ENCODE data around the gene POLR2L. TPM values are rescaled to one million over a fixed set of nuclear protein-coding genes. Genes with fewer than 3 reads are reported as not detected.

POLR2L gene
- total and polyA plus RNA-seq, 7 donors: 34.9 to 198 (median 75.3) TPM

DNA sequence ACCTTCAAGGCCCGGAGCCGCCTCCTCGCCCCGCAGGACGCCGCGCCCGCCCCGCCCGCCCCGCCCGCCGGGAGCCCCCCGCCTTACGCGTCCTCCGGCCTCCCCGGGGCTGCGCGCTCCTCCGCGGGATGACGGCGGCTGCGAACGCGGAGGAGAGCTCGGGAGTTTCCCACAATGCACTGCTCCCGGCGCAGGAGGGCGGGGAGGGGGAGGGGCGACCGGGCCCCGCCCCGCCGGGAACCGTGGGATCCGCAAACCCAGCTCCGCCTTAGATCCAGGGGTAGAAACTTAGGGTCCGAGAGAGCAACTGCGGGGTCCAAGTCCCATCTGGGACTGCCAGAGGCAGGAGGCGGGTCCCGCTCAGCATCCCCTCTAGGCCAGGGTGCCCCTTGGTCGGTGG lies 52.4 kb downstream of the POLR2L start, which contains the start of gene CEND1:
Gene CEND1 (minus strand): TSS at position 148 of the 400 bp plus-strand sequence. CDS start 1,514 bp downstream, outside the sequence.
- Histone ChIP-seq H3K4me1 (peaks cover 0 to 12% (median 9%) of the 10 kb centered on the region in 4 donors), H3K27me3 (peaks cover 18 to 46% (median 22%) of the 10 kb centered on the region in 3 donors), H3K36me3 (peaks cover 0 to 12% (median 2%) of the 10 kb centered on the region in 4 donors), H3K27ac (no peak within 1 kb of the TSS), H3K4me3 (no peak within 1 kb of the TSS), H3K9me3 (no peaks in the 10 kb centered on the region)
- TF ChIP-seq POLR2AphosphoS5 (IDR thresholded peaks at IDR 0.05): no peak
- TF ChIP-seq POLR2A (IDR thresholded peaks at IDR 0.05): no peak
- TF ChIP-seq, protein P1, sequence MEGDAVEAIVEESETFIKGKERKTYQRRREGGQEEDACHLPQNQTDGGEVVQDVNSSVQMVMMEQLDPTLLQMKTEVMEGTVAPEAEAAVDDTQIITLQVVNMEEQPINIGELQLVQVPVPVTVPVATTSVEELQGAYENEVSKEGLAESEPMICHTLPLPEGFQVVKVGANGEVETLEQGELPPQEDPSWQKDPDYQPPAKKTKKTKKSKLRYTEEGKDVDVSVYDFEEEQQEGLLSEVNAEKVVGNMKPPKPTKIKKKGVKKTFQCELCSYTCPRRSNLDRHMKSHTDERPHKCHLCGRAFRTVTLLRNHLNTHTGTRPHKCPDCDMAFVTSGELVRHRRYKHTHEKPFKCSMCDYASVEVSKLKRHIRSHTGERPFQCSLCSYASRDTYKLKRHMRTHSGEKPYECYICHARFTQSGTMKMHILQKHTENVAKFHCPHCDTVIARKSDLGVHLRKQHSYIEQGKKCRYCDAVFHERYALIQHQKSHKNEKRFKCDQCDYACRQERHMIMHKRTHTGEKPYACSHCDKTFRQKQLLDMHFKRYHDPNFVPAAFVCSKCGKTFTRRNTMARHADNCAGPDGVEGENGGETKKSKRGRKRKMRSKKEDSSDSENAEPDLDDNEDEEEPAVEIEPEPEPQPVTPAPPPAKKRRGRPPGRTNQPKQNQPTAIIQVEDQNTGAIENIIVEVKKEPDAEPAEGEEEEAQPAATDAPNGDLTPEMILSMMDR (IDR thresholded peaks at IDR 0.05): no peak
- no peak for TF ChIP-seq EP300 (IDR thresholded peaks at IDR 0.05)
- 5 to 6% methylated on average over 44 of the region's 44 CpGs for WGBS, 2 donors
- intact Hi-C loops (cut with DNase I): no loop called here
- DNase-seq: no peak

Small RNA genes lying within 50 kb of the gene (small RNA-seq; reads per million reads assigned to genes)
- 0 reads per million in 3 donors for gene SNORA52

Other genes starting within 250 kb of the POLR2L start
- gene IRF7, start 226.6 kb downstream of the POLR2L start, total RNA-seq: 10 to 100 TPM in 3 of 4 donors, 1 to 10 TPM in 1; 8.6 to 18.2 (median 14.2) TPM
- 10 to 100 TPM; 10.8 to 73.9 (median 26.8) TPM for gene IRF7, start 226.6 kb downstream of the POLR2L start, polyA plus RNA-seq
- gene CDHR5, start 217.6 kb downstream of the POLR2L start, total RNA-seq: 1 to 10 TPM in 2 of 4 donors, not detected in 2; 1.8 to 1.9 TPM
- 100 to 1,000 TPM in 1 of 3 donors, 10 to 100 TPM in 2; 18.0 to 136 (median 29.4) TPM for gene CDHR5, start 217.6 kb downstream of the POLR2L start, polyA plus RNA-seq
- not detected for gene SCT, start 215.3 kb downstream of the POLR2L start, total RNA-seq
- 1 to 10 TPM in 1 of 3 donors, not detected in 2; 1.1 TPM for gene SCT, start 215.3 kb downstream of the POLR2L start, polyA plus RNA-seq
- gene DRD4, start 205.3 kb downstream of the POLR2L start, total RNA-seq: 1 to 10 TPM in 1 of 4 donors, under 1 TPM in 1, not detected in 2; 0.41 to 2.2 TPM
- gene DRD4, start 205.3 kb downstream of the POLR2L start, polyA plus RNA-seq: under 1 TPM in 1 of 3 donors, not detected in 2; 0.28 TPM
- 10 to 100 TPM; 15.1 to 29.6 (median 22.2) TPM for gene DEAF1, start 147.3 kb downstream of the POLR2L start, total RNA-seq
- 10 to 100 TPM; 11.3 to 18.6 (median 14.4) TPM for gene DEAF1, start 147.3 kb downstream of the POLR2L start, polyA plus RNA-seq
- 10 to 100 TPM; 20.9 to 41.5 (median 39.6) TPM for gene TMEM80, start 146.7 kb downstream of the POLR2L start, total RNA-seq
- 10 to 100 TPM in 2 of 3 donors, 1 to 10 TPM in 1; 7.9 to 27.6 (median 25.7) TPM for gene TMEM80, start 146.7 kb downstream of the POLR2L start, polyA plus RNA-seq
- 10 to 100 TPM in 2 of 4 donors, 1 to 10 TPM in 2; 5.4 to 15.6 (median 11.6) TPM for gene EPS8L2, start 136.3 kb downstream of the POLR2L start, total RNA-seq
- 100 to 1,000 TPM; 153 to 168 (median 155) TPM for gene EPS8L2, start 136.3 kb downstream of the POLR2L start, polyA plus RNA-seq
- gene TALDO1, start 95.1 kb downstream of the POLR2L start, total RNA-seq: 100 to 1,000 TPM in 2 of 4 donors, 10 to 100 TPM in 2; 94.6 to 133 (median 108) TPM
- gene TALDO1, start 95.1 kb downstream of the POLR2L start, polyA plus RNA-seq: 100 to 1,000 TPM; 142 to 177 (median 170) TPM
- 10 to 100 TPM in 3 of 4 donors, 1 to 10 TPM in 1; 6.7 to 26.3 (median 14.9) TPM for gene GATD1, start 65.0 kb downstream of the POLR2L start, total RNA-seq
- gene GATD1, start 65.0 kb downstream of the POLR2L start, polyA plus RNA-seq: 10 to 100 TPM in 2 of 3 donors, 1 to 10 TPM in 1; 7.8 to 55.9 (median 40.0) TPM
- gene CEND1, start 52.4 kb downstream of the POLR2L start, total RNA-seq: 1 to 10 TPM; 1.8 to 3.6 (median 2.6) TPM
- 1 to 10 TPM in 1 of 3 donors, not detected in 2; 2.0 TPM for gene CEND1, start 52.4 kb downstream of the POLR2L start, polyA plus RNA-seq
- 1 to 10 TPM; 3.8 to 7.2 (median 5.4) TPM for gene SLC25A22, start 44.2 kb downstream of the POLR2L start, total RNA-seq
- 10 to 100 TPM in 1 of 3 donors, 1 to 10 TPM in 2; 7.8 to 26.4 (median 9.7) TPM for gene SLC25A22, start 44.2 kb downstream of the POLR2L start, polyA plus RNA-seq
- 10 to 100 TPM in 2 of 4 donors, 1 to 10 TPM in 2; 6.7 to 26.6 (median 11.4) TPM for gene PIDD1, start 37.3 kb downstream of the POLR2L start, total RNA-seq
- 10 to 100 TPM in 1 of 3 donors, 1 to 10 TPM in 2; 4.9 to 28.8 (median 6.0) TPM for gene PIDD1, start 37.3 kb downstream of the POLR2L start, polyA plus RNA-seq
- 100 to 1,000 TPM; 405 to 632 (median 412) TPM for gene RPLP2, start 32.6 kb downstream of the POLR2L start, total RNA-seq
- 1,000 to 10,000 TPM; 1,208 to 2,533 (median 1,777) TPM for gene RPLP2, start 32.6 kb downstream of the POLR2L start, polyA plus RNA-seq
- gene PNPLA2, start 23.6 kb downstream of the POLR2L start, total RNA-seq: 10 to 100 TPM; 26.3 to 39.6 (median 34.6) TPM
- 100 to 1,000 TPM in 1 of 3 donors, 10 to 100 TPM in 2; 35.4 to 137 (median 47.6) TPM for gene PNPLA2, start 23.6 kb downstream of the POLR2L start, polyA plus RNA-seq
- gene CRACR2B, start 14.6 kb downstream of the POLR2L start, total RNA-seq: 1 to 10 TPM; 1.5 to 9.5 (median 4.6) TPM
- gene CRACR2B, start 14.6 kb downstream of the POLR2L start, polyA plus RNA-seq: 100 to 1,000 TPM in 1 of 3 donors, 10 to 100 TPM in 2; 32.1 to 149 (median 46.8) TPM
- gene CD151, start 9.6 kb downstream of the POLR2L start, total RNA-seq: 100 to 1,000 TPM in 3 of 4 donors, 10 to 100 TPM in 1; 84.4 to 343 (median 278) TPM
- 100 to 1,000 TPM in 1 of 3 donors, 10 to 100 TPM in 2; 91.9 to 436 (median 92.7) TPM for gene CD151, start 9.6 kb downstream of the POLR2L start, polyA plus RNA-seq
- 10 to 100 TPM; 79.2 to 92.7 (median 82.9) TPM for gene TSPAN4, start 323 bp upstream of the POLR2L start, total RNA-seq
- 10 to 100 TPM in 2 of 3 donors, 1 to 10 TPM in 1; 8.8 to 41.0 (median 15.0) TPM for gene TSPAN4, start 323 bp upstream of the POLR2L start, polyA plus RNA-seq
- gene CHID1, start 68.3 kb upstream of the POLR2L start, total RNA-seq: 10 to 100 TPM; 45.7 to 52.3 (median 48.0) TPM
- gene CHID1, start 68.3 kb upstream of the POLR2L start, polyA plus RNA-seq: 10 to 100 TPM; 16.9 to 52.0 (median 18.0) TPM
- 10 to 100 TPM; 42.6 to 78.4 (median 53.1) TPM for gene AP2A2, start 83.3 kb upstream of the POLR2L start, total RNA-seq
- gene AP2A2, start 83.3 kb upstream of the POLR2L start, polyA plus RNA-seq: 10 to 100 TPM; 21.0 to 47.0 (median 31.4) TPM
- gene MUC6, start 194.2 kb upstream of the POLR2L start, total RNA-seq: not detected
- gene MUC6, start 194.2 kb upstream of the POLR2L start, polyA plus RNA-seq: under 1 TPM in 2 of 3 donors, not detected in 1; under 0.01 to 0.04 TPM
- 1 to 10 TPM in 3 of 4 donors, not detected in 1; 2.5 to 8.0 (median 2.9) TPM for gene MUC2, start 232.3 kb upstream of the POLR2L start, total RNA-seq
- 100 to 1,000 TPM in 1 of 3 donors, 10 to 100 TPM in 2; 22.8 to 248 (median 40.2) TPM for gene MUC2, start 232.3 kb upstream of the POLR2L start, polyA plus RNA-seq